Liver (tissue), 9 donors: ENCODE data around the gene LNX1. TPM values are rescaled to one million over a fixed set of nuclear protein-coding genes. Genes with fewer than 3 reads are reported as not detected.

ENCODE experiments used
- DNase-seq: peaks from one replicate; pipeline ENCODE4 v3.0.0-alpha.2; 2017; ENCODE audit warnings: low spot score
- H3K27ac ChIP-seq, 2 donors: one replicate each; pipeline ENCODE4 v1.7.0; 2013; ENCODE audit warnings: inconsistent platforms in 2 of 2, low read length in 2 of 2, control low read depth in 1 of 2, low read depth in 1 of 2, mild to moderate bottlenecking in 1 of 2
- H3K27me3 ChIP-seq, 4 donors: one replicate each; pipeline versions ENCODE4 v1.6.1 to v1.7.0; 2013; ENCODE audit warnings: low read length in 3 of 4, inconsistent platforms in 1 of 4, mild to moderate bottlenecking in 1 of 4, moderate library complexity in 1 of 4; ENCODE audit not compliant: control insufficient read depth in 4 of 4, insufficient read depth in 4 of 4
- H3K36me3 ChIP-seq, 4 donors: one replicate each; pipeline versions ENCODE4 v1.6.1 to v1.7.0; 2013; ENCODE audit warnings: low read length in 3 of 4, mild to moderate bottlenecking in 3 of 4, low read depth in 1 of 4, moderate library complexity in 1 of 4; ENCODE audit not compliant: control insufficient read depth in 4 of 4, insufficient read depth in 3 of 4
- H3K4me1 ChIP-seq, 4 donors: one replicate each; pipeline versions ENCODE4 v1.6.1 to v1.7.0; 2013; ENCODE audit warnings: low read length in 3 of 4, mild to moderate bottlenecking in 3 of 4, moderate library complexity in 1 of 4; ENCODE audit not compliant: control insufficient read depth in 4 of 4, insufficient read depth in 4 of 4
- H3K4me3 ChIP-seq, 3 donors: one replicate each; pipeline versions ENCODE4 v1.6.1 to v1.7.0; 2013; ENCODE audit warnings: low read length in 3 of 3, control low read depth in 1 of 3, low read depth in 1 of 3, mild to moderate bottlenecking in 1 of 3
- H3K9ac ChIP-seq, 2 donors: one replicate each; pipeline ENCODE4 v1.7.0; 2013; ENCODE audit warnings: low read length in 2 of 2, mild to moderate bottlenecking in 2 of 2, moderate library complexity in 2 of 2, control low read depth in 1 of 2, low read depth in 1 of 2
- H3K9me3 ChIP-seq, 4 donors: one replicate each; pipeline versions ENCODE4 v1.6.1 to v1.7.0; 2013; ENCODE audit warnings: low read length in 3 of 4; ENCODE audit not compliant: control insufficient read depth in 4 of 4
- EGR1 ChIP-seq, 2 donors: IDR thresholded peaks; 2 replicates each; pipeline ENCODE4 v1.6.1; 2016 to 2018; ENCODE audit warnings: antibody characterized with exemption in 2 of 2, low read depth in 2 of 2
- FOXA1 ChIP-seq: IDR thresholded peaks from 2 replicates; pipeline ENCODE4 v1.6.1; 2016; ENCODE audit warnings: antibody characterized with exemption
- FOXA2 ChIP-seq: IDR thresholded peaks from 2 replicates; pipeline ENCODE4 v1.6.1; 2016; ENCODE audit warnings: antibody characterized with exemption
- GABPA ChIP-seq, 2 donors: IDR thresholded peaks in 1 of 2; conservative IDR thresholded peaks in 1 of 2; 2 replicates each; pipeline ENCODE4 v1.6.1; 2016; ENCODE audit warnings: antibody characterized with exemption in 2 of 2, mild to moderate bottlenecking in 1 of 2, moderate library complexity in 1 of 2
- HNF4A ChIP-seq, 2 donors: conservative IDR thresholded peaks; 2 replicates each; pipeline ENCODE4 v1.6.1; 2016; ENCODE audit warnings: antibody characterized with exemption in 2 of 2, mild to moderate bottlenecking in 2 of 2
- HNF4G ChIP-seq: IDR thresholded peaks from 2 replicates; pipeline ENCODE4 v1.6.1; 2016; ENCODE audit warnings: antibody characterized with exemption
- JUND ChIP-seq, 2 donors: IDR thresholded peaks; 2 replicates each; pipeline ENCODE4 v1.6.1; 2016; ENCODE audit warnings: antibody characterized with exemption in 2 of 2
- NR2F2 ChIP-seq: IDR thresholded peaks from 2 replicates; pipeline ENCODE4 v1.6.1; 2016; ENCODE audit warnings: antibody characterized with exemption
- RAD21 ChIP-seq, 2 donors: IDR thresholded peaks; 2 replicates each; pipeline ENCODE4 v1.6.1; 2016; ENCODE audit warnings: antibody characterized with exemption in 2 of 2, mild to moderate bottlenecking in 2 of 2
- RXRA ChIP-seq, 2 donors: IDR thresholded peaks; 2 replicates each; pipeline ENCODE4 v1.6.1; 2017 to 2018; ENCODE audit warnings: antibody characterized with exemption in 2 of 2, mild to moderate bottlenecking in 1 of 2
- SP1 ChIP-seq: IDR thresholded peaks from 2 replicates; pipeline ENCODE4 v1.6.1; 2018; ENCODE audit warnings: antibody characterized with exemption, mild to moderate bottlenecking
- TAF1 ChIP-seq: conservative IDR thresholded peaks from 2 replicates; pipeline ENCODE4 v1.6.1; 2016; ENCODE audit warnings: antibody characterized with exemption, mild to moderate bottlenecking
- YY1 ChIP-seq: IDR thresholded peaks from 2 replicates; pipeline ENCODE4 v1.6.1; 2016; ENCODE audit warnings: antibody characterized with exemption, mild to moderate bottlenecking
- WGBS: extraction: QIAGEN DNeasy Blood & Tissue Kit; methylation state at CpG from one replicate; pipeline ENCODE4 v1.1.7; 2013; 5-methylcytosine and 5-hydroxymethylcytosine counted together
- polyA plus RNA-seq, 2 donors: library from polyadenylated mRNA; stranded (reverse) in 1 of 2; unstranded in 1 of 2; fragments of 200-250 nt in 1 of 2; fragments of >200 nt in 1 of 2; fragmentation: Nextera tagmentation in 1 of 2; extraction: Ambion mirVana in 1 of 2; gene quantifications; one replicate each; pipeline versions ENCODE4 v1.2.1 to v1.2.3, GENCODE V29; 2013 to 2015
- total RNA-seq, 2 donors: library from RNA; depleted of rRNA; stranded (reverse); fragments of >200 nt; gene quantifications; one replicate each; pipeline ENCODE4 v1.2.3, GENCODE V29; 2014
- TF ChIP-seq, protein P1 (sequence below): IDR thresholded peaks from 2 replicates; pipeline ENCODE4 v1.6.1; 2016; ENCODE audit warnings: antibody characterized with exemption
- TF ChIP-seq, protein P2 (sequence below): IDR thresholded peaks from 2 replicates; pipeline ENCODE4 v1.6.1; 2016; ENCODE audit warnings: antibody characterized with exemption, mild to moderate bottlenecking
- TF ChIP-seq, protein P3 (sequence below): fragments of 150-350 bp; IDR thresholded peaks from 2 replicates; pipeline ENCODE4 v1.5.1; 2017; ENCODE audit warnings: improper control_type of control experiment, low read depth, low read length; ENCODE audit not compliant: missing input control
- TF ChIP-seq, protein P4 (sequence below): IDR thresholded peaks from 2 replicates; pipeline ENCODE4 v1.6.1; 2016; ENCODE audit warnings: antibody characterized with exemption
- donor health status: healthy.
- donor health status: healthy.
- donor health status: healthy.
- donor health status: healthy.
- donor health status: healthy.

The LNX1 gene
- total and polyA plus RNA-seq, 4 donors: 1.5 to 3.4 (median 2.3) TPM

DNA sequence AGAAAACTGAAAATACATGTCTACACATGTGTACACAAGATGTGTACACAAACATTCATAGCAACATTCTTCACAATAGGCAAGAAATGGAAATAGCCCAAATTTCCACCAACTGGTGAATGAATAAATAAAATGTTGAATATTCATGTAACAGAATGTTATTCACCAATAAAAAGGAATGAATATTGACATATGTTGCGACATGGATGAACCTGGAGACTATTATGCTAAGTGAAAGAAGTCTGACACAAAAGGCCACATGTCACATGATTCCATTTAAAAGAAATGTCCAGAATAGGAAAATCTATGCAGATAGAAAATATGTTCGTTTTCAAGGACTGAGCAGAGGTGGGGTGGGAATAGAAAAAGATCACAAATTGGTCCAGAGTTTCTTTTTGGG is 34.6 kb upstream of the LNX1 start:
- no peaks in the 10 kb centered on the region for H3K27me3 ChIP-seq
- no peak overlapping the region for H3K4me3 ChIP-seq
- no peak for DNase-seq
- no peak overlapping the region for H3K27ac ChIP-seq
- 79% methylated on average over 2 of the region's 2 CpGs for WGBS
- no peaks in the 10 kb centered on the region for H3K36me3 ChIP-seq
- no peaks in the 10 kb centered on the region for H3K4me1 ChIP-seq
- TF ChIP-seq, protein P1, sequence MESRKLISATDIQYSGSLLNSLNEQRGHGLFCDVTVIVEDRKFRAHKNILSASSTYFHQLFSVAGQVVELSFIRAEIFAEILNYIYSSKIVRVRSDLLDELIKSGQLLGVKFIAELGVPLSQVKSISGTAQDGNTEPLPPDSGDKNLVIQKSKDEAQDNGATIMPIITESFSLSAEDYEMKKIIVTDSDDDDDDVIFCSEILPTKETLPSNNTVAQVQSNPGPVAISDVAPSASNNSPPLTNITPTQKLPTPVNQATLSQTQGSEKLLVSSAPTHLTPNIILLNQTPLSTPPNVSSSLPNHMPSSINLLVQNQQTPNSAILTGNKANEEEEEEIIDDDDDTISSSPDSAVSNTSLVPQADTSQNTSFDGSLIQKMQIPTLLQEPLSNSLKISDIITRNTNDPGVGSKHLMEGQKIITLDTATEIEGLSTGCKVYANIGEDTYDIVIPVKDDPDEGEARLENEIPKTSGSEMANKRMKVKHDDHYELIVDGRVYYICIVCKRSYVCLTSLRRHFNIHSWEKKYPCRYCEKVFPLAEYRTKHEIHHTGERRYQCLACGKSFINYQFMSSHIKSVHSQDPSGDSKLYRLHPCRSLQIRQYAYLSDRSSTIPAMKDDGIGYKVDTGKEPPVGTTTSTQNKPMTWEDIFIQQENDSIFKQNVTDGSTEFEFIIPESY: no peak
- TF ChIP-seq FOXA1 (no peak), RXRA (IDR thresholded peaks at IDR 0.05) (no peak)
- H3K9ac ChIP-seq: no peak overlapping the region
- H3K9me3 ChIP-seq: no peaks in the 10 kb centered on the region

DNA sequence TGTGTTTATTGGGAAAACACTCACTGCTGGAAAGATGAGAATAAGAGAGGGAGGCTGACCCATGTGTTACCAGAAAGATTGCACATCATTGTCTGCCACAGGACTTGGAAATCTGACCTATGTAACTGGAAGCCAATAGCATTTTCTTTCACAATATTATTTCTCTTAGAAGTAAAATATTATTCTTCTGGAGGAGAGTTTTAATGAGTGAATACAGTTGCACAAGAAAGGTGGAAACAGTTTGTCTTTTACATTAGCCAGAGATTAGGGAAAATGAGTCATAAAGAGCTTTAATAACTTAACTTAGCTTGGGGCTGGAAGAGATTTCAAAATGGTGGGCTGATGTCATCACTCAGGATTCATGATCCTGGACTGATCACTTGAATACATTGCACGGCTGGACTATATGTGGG is 31.5 kb upstream of the LNX1 start:
- DNase-seq: no peak
- 90% methylated on average over 1 of the region's 1 CpG for WGBS
- Histone ChIP-seq H3K4me1 (no peaks in the 10 kb centered on the region), H3K27ac (no peak overlapping the region), H3K9me3 (no peaks in the 10 kb centered on the region), H3K9ac (no peak overlapping the region), H3K36me3 (no peaks in the 10 kb centered on the region), H3K4me3 (no peak overlapping the region), H3K27me3 (no peaks in the 10 kb centered on the region)
- TF ChIP-seq JUND (IDR thresholded peaks at IDR 0.05): no peak
- TF ChIP-seq GABPA (IDR thresholded peaks at IDR 0.05 in 1 of 2, conservative IDR thresholded peaks at IDR 0.05 in 1 of 2): no peak
- TF ChIP-seq RAD21 (IDR thresholded peaks at IDR 0.05): no peak
- TF ChIP-seq, protein P2, sequence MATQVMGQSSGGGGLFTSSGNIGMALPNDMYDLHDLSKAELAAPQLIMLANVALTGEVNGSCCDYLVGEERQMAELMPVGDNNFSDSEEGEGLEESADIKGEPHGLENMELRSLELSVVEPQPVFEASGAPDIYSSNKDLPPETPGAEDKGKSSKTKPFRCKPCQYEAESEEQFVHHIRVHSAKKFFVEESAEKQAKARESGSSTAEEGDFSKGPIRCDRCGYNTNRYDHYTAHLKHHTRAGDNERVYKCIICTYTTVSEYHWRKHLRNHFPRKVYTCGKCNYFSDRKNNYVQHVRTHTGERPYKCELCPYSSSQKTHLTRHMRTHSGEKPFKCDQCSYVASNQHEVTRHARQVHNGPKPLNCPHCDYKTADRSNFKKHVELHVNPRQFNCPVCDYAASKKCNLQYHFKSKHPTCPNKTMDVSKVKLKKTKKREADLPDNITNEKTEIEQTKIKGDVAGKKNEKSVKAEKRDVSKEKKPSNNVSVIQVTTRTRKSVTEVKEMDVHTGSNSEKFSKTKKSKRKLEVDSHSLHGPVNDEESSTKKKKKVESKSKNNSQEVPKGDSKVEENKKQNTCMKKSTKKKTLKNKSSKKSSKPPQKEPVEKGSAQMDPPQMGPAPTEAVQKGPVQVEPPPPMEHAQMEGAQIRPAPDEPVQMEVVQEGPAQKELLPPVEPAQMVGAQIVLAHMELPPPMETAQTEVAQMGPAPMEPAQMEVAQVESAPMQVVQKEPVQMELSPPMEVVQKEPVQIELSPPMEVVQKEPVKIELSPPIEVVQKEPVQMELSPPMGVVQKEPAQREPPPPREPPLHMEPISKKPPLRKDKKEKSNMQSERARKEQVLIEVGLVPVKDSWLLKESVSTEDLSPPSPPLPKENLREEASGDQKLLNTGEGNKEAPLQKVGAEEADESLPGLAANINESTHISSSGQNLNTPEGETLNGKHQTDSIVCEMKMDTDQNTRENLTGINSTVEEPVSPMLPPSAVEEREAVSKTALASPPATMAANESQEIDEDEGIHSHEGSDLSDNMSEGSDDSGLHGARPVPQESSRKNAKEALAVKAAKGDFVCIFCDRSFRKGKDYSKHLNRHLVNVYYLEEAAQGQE: no peak
- no peak for TF ChIP-seq TAF1
- no peak for TF ChIP-seq YY1
- TF ChIP-seq FOXA1: no peak
- no peak for TF ChIP-seq SP1
- TF ChIP-seq, protein P3, sequence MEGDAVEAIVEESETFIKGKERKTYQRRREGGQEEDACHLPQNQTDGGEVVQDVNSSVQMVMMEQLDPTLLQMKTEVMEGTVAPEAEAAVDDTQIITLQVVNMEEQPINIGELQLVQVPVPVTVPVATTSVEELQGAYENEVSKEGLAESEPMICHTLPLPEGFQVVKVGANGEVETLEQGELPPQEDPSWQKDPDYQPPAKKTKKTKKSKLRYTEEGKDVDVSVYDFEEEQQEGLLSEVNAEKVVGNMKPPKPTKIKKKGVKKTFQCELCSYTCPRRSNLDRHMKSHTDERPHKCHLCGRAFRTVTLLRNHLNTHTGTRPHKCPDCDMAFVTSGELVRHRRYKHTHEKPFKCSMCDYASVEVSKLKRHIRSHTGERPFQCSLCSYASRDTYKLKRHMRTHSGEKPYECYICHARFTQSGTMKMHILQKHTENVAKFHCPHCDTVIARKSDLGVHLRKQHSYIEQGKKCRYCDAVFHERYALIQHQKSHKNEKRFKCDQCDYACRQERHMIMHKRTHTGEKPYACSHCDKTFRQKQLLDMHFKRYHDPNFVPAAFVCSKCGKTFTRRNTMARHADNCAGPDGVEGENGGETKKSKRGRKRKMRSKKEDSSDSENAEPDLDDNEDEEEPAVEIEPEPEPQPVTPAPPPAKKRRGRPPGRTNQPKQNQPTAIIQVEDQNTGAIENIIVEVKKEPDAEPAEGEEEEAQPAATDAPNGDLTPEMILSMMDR: no peak
- TF ChIP-seq RXRA (IDR thresholded peaks at IDR 0.05): no peak
- no peak for TF ChIP-seq HNF4G
- no peak for TF ChIP-seq HNF4A (conservative IDR thresholded peaks at IDR 0.05)
- TF ChIP-seq, protein P1: no peak
- TF ChIP-seq, protein P4, sequence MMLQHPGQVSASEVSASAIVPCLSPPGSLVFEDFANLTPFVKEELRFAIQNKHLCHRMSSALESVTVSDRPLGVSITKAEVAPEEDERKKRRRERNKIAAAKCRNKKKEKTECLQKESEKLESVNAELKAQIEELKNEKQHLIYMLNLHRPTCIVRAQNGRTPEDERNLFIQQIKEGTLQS: no peak
- no peak for TF ChIP-seq NR2F2
- TF ChIP-seq FOXA2: no peak
- no peak for TF ChIP-seq EGR1 (IDR thresholded peaks at IDR 0.05; ENCODE audit: low read depth in 2 of 2)
